Suppressor macrophage (primary cell): ENCODE measurements around the gene BCL7C.
"Not testable (repeated sequence)": the region's sequence is repeated elsewhere in the genome, so short reads cannot be mapped to it uniquely, and the experiment has no call there.

ENCODE experiments used
- DNase-seq, 4 experiments: peaks; one replicate each; pipeline ENCODE4 v3.0.0-alpha.2; 2020 to 2022
- total RNA-seq, 17 experiments: gene quantifications; one replicate each; lab custom pipeline; 2026; ENCODE audit warnings: mixed read lengths in 6 of 17, inconsistent platforms in 3 of 17; lab: John Stamatoyannopoulos, UW

The BCL7C gene
- 9.4 to 41.4 (median 20.3) reads per million in 17 experiments for total RNA-seq

DNA sequence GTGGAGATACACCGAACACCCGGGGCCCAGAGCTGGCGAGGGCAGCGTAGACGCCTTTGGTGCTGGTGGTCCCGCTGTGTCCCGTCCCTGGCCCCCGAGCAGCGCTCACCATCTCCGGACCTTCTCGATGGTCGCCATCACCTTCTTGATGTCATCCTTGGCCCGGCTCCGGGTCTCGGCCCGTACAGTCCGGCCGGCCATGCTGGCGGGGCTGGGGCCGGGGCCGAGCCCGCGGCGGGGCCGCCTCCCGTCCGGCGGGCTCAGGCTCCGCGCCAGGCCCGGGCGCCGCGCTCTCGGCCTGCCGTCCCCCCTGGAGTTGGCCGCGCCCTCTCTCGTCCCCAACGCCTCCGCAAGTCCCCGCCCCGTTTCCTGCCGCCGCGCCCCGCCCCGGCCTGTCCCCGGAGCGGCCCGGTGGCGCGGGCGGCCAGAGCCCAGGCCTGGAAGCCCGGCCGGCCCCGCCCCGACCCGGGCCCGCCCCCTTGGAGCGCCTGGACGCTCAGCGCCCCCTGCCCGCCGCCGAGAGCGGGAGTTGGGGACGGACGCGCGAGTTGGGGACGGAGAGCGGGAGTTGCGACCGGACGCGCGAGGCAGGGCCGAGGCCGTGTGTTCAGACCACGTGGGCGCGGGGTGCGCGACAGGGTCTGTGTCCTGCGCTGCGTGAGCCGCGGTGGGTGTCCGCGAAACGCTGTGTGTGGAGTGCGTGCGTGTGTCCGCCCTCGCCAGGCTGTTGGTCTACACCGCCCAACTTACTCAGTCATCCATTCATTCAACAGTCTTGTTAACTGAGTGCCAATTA, at the start of gene BCL7C:
TSS of gene BCL7C (minus strand) at position 334 of the 796 bp plus-strand sequence. CDS start at position 201, 133 bp downstream.
- DNase-seq = peak; percentile 92 to 98 (median 95)

GRCh38 chr16:30942426-30942806, 48.5 kb upstream of the BCL7C start:
- no peak for DNase-seq

DNA sequence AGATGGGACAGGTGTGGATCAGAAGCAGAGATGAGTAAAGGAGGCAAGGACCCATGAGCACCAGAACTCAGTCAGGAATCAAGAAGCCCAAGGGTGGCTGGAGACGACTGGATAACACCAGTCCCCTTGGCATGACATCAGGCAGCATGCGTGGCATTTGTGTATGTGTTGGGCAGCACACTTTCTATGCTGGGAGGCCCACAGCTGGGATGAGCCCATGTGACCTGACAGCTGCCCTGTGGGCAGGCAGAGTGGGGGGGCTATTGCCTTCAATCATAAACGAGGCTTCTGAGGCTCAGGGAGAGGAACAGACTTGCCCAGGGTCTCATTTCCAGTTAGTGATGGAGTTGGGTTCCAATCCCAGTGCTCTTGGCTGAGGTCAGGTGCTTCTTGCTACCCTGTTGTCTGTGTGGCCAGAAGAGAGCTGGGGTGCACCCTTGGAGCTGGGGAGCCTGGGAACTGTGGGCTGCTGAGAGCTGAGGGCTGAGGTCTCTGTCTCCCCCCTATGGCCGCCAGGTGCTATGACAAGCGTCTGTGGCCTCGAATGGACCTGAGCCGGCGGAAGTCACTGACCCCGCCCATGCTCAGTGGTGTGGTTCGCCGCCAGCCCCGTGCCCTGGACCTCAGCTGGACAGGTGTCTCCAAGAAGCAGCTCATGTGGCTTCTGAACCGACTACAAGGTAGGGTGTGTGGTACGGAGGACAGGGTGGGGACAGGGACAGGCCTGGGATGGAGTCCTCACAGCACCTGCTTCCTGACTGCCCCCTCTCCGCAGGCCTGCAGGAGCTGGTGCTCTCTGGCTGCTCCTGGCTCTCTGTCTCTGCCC, 47.9 kb upstream of the BCL7C start:
- peak; percentile 82 to 91 (median 88) for DNase-seq

GRCh38 chr16:30939571-30939970, 45.7 kb upstream of the BCL7C start:
- not testable (repeated sequence) for DNase-seq

- DNase-seq = peak in 1 of 4 experiments; percentile 16
Measured at GRCh38 chr16:30937692-30938091, 43.8 kb upstream of the BCL7C start.

GRCh38 chr16:30934827-30935557, 41.1 kb upstream of the BCL7C start:
- DNase-seq = peak; percentile 77 to 85 (median 80)

DNA sequence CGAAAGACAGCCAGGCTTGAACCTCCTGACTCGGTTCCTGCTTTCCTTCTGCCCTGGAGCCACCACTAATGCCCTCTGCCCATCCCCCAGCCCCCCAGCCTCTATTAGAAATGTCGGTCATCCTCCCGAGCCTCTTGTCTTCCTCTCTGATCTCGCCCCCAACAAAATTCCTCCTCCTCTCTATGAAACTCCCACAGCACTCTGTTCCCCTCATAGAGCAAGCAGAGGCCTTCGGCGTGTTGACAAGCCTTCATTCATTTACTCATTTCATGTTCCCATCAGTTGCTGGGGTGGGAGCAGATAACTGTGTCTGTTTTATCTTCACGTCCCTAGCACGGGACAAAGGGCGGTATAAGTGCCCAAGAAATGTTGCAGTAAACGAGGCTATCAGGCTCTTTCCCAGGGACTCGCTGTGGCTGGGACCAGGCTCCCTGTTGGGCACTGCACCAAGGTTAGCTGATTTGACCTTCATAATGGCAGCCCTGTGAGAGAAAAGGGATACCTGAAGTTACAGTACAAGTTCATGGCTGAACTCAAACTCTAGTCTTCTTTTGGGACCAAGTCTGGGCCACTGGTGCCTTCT, 37.3 kb upstream of the BCL7C start:
- no peak for DNase-seq

DNA sequence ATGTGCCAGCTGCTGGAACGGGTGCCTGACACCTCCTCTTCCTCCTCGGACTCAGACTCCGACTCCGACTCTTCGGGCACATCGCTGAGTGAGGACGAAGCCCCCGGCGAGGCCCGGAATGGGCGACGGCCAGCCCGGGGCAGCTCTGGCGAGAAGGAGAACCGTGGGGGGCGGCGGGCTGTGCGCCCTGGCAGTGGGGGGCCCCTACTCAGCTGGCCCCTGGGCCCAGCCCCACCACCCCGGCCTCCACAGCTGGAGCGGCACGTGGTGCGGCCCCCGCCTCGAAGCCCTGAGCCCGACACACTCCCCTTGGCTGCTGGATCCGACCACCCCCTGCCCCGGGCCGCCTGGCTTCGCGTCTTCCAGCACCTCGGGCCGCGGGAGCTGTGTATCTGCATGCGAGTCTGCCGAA, 36.3 kb upstream of the BCL7C start:
- no peak for DNase-seq

DNA sequence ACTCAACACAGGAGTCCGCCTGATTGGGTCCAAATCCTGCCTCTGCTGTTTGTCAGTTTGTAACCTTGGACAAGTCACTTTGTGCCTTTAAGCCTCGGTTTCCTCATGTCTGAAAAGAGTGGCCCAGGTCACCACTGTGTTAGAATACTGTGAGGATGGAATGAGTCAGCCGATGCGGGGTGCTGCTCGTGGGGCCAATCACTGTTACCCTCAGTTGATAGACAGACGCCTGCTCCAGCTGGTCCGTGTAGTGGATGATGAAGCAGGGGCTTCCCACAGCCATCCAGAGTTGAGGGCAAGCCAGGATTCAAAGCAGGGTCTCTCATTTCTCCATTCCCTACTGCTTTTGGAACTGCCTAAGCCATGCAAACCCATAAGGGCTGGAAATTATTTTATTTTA, 35.3 kb upstream of the BCL7C start:
- no peak for DNase-seq

GRCh38 chr16:30928390-30928789, 34.5 kb upstream of the BCL7C start:
- DNase-seq = no peak

DNA sequence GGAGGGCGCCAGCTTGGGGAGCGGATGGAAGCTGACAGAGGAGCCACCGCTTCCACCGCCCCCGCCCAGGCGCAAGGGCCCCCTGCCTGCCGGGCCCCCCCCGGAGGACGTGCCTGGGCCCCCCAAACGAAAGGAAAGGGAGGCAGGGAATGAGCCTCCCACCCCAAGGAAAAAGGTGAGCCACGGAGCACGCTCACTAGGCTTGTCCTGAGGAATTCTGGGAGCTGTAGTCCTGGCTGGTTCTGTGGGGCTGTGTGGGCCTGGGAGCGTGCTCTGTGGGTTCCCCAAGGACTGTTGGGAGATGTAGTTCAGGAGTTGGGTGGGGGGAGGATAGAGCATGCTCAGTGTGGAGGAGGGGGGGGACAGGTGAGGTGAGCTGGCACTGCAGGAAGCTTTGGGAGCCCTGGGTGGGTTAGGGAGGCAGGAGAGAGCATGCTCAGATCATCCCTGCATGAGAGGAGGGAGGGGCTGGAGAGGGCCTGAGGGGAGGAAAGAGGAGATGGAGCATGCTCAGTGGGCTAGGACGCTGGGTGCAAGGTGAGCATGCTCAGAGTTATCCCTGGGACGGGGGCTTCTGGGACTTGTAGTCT, 34.0 kb upstream of the BCL7C start:
- peak in 3 of 4 experiments; percentile 37 to 63 (median 40) for DNase-seq

- no peak for DNase-seq
Measured at GRCh38 chr16:30926937-30927788, 33.3 kb upstream of the BCL7C start.

- no peak for DNase-seq
Measured at GRCh38 chr16:30925995-30926811, 32.3 kb upstream of the BCL7C start.

DNA sequence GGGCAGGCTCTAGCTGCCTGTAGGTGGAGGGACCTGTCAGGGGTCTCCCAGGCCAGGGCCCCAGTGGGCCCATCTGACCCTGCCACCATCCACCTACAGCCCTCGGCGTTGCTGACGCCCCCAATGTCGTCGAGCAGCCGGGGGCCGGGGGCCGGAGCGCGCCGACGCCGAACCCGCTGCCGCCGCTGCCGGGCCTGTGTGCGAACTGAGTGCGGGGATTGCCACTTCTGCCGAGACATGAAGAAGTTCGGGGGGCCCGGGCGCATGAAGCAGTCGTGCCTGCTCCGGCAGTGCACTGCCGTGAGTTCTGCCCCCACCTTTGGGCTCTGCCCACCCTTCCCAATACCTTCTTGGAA, 31.7 kb upstream of the BCL7C start:
- DNase-seq = no peak

DNA sequence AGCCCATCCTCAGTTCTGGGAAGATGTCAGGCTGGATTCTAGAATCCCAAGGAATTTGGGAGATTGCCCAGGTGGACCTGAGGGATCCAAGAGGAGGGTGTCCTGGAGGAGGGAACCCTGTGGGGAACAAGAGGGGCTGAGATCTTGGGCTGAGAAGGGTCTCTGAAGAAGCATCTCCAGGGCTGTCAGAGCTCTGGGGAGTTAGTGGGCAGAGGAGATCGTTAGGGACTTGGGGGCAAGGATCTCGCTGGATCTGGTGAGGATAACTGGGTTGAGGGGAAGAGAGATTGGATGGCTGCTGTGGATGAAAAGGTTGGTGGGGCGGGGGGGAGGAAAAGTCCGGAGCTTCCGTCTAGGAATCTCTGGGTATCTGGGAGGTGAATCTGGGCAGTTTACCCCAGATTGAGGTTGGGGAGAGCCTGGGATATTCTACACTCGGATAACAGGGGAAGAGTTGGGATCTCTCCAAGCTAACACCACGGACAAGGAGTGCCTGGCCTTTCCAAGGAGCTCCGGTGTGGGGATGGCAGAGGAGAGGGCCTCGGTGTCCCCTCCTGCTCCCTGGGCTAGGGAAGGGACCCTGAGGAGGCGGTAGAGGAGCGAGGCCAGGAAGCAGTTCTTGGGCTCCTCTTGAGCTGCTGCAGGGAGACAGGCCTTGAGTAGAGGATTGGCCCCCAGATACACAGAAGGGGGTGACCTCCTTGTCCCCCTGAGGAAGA, 31.2 kb upstream of the BCL7C start:
- DNase-seq = no peak

GRCh38 chr16:30924076-30924912, 30.4 kb upstream of the BCL7C start:
- DNase-seq = peak in 2 of 4 experiments; percentile 26 to 34

GRCh38 chr16:30923554-30924075, 29.7 kb upstream of the BCL7C start, which contains the start of gene FBXL19:
Gene FBXL19, plus strand, starts transcription at chr16:30923572. Its CDS starts 2,183 bp downstream, at chr16:30925755.
- no peak for DNase-seq

GRCh38 chr16:30922960-30923535, 29.2 kb upstream of the BCL7C start:
- DNase-seq = peak; percentile 99
